Upper lobe of left lung (tissue), 4 donors: ENCODE results near the gene INHBC.

ENCODE experiments used
- CTCF ChIP-seq, 6 experiments: fragments of 450-650 bp in 4 of 6; fragments of 200-600 bp in 2 of 6; sonication (generic) in 2 of 6; IDR thresholded peaks; one replicate each; pipeline ENCODE4 v1.5.1; 2016 to 2019; ENCODE audit warnings: antibody characterized with exemption in 6 of 6
- POLR2AphosphoS5 ChIP-seq, 2 donors: sonication (generic); formaldehyde crosslinking; IDR thresholded peaks; one replicate each; pipeline ENCODE4 v1.5.1; 2017; ENCODE audit warnings: antibody characterized with exemption in 2 of 2

DNA sequence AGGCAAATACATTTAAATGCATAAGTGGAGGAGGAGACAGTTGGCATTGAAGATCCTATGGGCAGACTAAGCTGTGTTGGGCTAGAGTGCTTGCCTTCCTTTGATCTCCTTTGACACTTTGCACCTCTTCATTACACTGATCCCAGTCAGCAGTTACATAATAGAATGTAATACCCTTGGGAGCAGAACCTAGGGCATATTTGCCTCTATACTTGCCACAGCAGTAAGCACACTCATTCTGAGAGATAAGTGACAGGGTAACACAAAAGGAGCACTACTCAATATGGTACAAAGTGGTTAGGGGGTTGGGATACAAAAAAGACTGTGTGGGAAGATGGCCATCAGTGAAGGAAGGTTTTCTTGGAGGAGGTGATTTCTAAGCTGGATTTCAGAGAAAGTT, 62.2 kb downstream of the INHBC start:
- no peak for TF ChIP-seq POLR2AphosphoS5 (IDR thresholded peaks at IDR 0.05)
- no peak for TF ChIP-seq CTCF (IDR thresholded peaks at IDR 0.05)
